GM19438 (cell line): ENCODE results near the gene KNCN.

Source experiments
- ATAC-seq: cut with Tn5 transposase; IDR thresholded peaks from one replicate; pipeline ENCODE4 v1.9.1; 2021; ENCODE audit warnings: low read depth; ENCODE audit not compliant: unreplicated experiment

KNCN gene

GRCh38 chr1:46551597-46552095 is at the start of gene KNCN:
KNCN (minus strand) TSS chr1:46551647; CDS start chr1:46551215, 432 bp downstream.
- ATAC-seq, result no peak

- no peak for ATAC-seq
Measured at GRCh38 chr1:46599059-46599970, 47.9 kb upstream of the KNCN start.

- ATAC-seq, result no peak
Measured at GRCh38 chr1:46596846-46597245, 45.4 kb upstream of the KNCN start.

- no peak for ATAC-seq
Measured at GRCh38 chr1:46596036-46596435, 44.6 kb upstream of the KNCN start.

- no peak for ATAC-seq
Measured at GRCh38 chr1:46595127-46595526, 43.7 kb upstream of the KNCN start.

- ATAC-seq, result no peak
Measured at GRCh38 chr1:46594063-46594462, 42.6 kb upstream of the KNCN start.

GRCh38 chr1:46592823-46593222 is 41.4 kb upstream of the KNCN start:
- ATAC-seq, result no peak

GRCh38 chr1:46589529-46589928 is 38.1 kb upstream of the KNCN start:
- ATAC-seq, result no peak

GRCh38 chr1:46587069-46587468 is 35.6 kb upstream of the KNCN start:
- no peak for ATAC-seq

- no peak for ATAC-seq
Measured at GRCh38 chr1:46585312-46585938, 34.0 kb upstream of the KNCN start.

- no peak for ATAC-seq
Measured at GRCh38 chr1:46583494-46583893, 32.0 kb upstream of the KNCN start.

- no peak for ATAC-seq
Measured at GRCh38 chr1:46582972-46583371, 31.5 kb upstream of the KNCN start.

- no peak for ATAC-seq
Measured at GRCh38 chr1:46581681-46582455, 30.4 kb upstream of the KNCN start.

GRCh38 chr1:46580140-46580903 is 28.9 kb upstream of the KNCN start:
- no peak for ATAC-seq

GRCh38 chr1:46577671-46578070 is 26.2 kb upstream of the KNCN start:
- no peak for ATAC-seq

GRCh38 chr1:46576596-46576995 is 25.1 kb upstream of the KNCN start:
- ATAC-seq, result no peak

GRCh38 chr1:46575778-46576177 is 24.3 kb upstream of the KNCN start:
- no peak for ATAC-seq

- ATAC-seq, result no peak
Measured at GRCh38 chr1:46575300-46575699, 23.9 kb upstream of the KNCN start.

GRCh38 chr1:46571691-46572225 is 20.3 kb upstream of the KNCN start:
- ATAC-seq, result no peak
